Mammary epithelial cell (primary cell): ENCODE results near the gene DNAJC1.

Source experiments
- EZH2 ChIP-seq: IDR thresholded peaks from 2 replicates; pipeline ENCODE4 v1.6.1; 2012; ENCODE audit warnings: low read length, inconsistent platforms, borderline replicate concordance
- TF ChIP-seq, protein P1 (sequence below), 2 donors: IDR thresholded peaks in 1 of 2; conservative IDR thresholded peaks in 1 of 2; 2 replicates each; pipeline ENCODE4 v1.5.1; 2011 to 2012; ENCODE audit warnings: inconsistent platforms in 2 of 2, low read length in 2 of 2, mild to moderate bottlenecking in 2 of 2, control low read depth in 1 of 2, low read depth in 1 of 2; ENCODE audit not compliant: insufficient read depth in 1 of 2; ENCODE audit errors: extremely low read depth in 1 of 2

DNA sequence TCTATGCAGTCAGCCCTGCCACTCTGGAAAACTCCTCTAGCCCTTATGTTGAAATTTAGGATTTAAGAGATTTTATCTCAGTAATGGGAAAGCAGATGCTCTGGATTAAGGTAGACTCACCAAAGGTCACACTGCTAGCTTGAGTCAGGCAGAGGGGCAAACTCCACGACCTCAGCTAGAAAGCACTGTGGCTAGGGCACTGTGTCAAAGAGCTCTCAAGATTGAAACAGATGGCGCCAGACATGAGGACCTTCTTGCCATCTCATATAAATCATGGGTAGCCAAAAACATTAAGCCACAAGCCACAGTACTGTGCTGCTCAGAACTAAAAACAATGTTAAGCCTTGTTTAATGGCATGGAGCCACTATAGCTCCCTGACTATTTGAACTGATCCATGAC is 188.7 kb downstream of the DNAJC1 start:
- TF ChIP-seq, protein P1, sequence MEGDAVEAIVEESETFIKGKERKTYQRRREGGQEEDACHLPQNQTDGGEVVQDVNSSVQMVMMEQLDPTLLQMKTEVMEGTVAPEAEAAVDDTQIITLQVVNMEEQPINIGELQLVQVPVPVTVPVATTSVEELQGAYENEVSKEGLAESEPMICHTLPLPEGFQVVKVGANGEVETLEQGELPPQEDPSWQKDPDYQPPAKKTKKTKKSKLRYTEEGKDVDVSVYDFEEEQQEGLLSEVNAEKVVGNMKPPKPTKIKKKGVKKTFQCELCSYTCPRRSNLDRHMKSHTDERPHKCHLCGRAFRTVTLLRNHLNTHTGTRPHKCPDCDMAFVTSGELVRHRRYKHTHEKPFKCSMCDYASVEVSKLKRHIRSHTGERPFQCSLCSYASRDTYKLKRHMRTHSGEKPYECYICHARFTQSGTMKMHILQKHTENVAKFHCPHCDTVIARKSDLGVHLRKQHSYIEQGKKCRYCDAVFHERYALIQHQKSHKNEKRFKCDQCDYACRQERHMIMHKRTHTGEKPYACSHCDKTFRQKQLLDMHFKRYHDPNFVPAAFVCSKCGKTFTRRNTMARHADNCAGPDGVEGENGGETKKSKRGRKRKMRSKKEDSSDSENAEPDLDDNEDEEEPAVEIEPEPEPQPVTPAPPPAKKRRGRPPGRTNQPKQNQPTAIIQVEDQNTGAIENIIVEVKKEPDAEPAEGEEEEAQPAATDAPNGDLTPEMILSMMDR (conservative IDR thresholded peaks at IDR 0.05 in 1 of 2, IDR thresholded peaks at IDR 0.05 in 1 of 2; ENCODE audit: extremely low read depth in 1 of 2, insufficient read depth in 1 of 2, low read depth in 1 of 2, low read length in 2 of 2): no peak
- TF ChIP-seq EZH2: no peak
